ENCODE results near the gene RGS7.
"Not testable (repeated sequence)": the region's sequence is repeated elsewhere in the genome, so short reads cannot be mapped to it uniquely, and the experiment has no call there.

Gene RGS7

DNA sequence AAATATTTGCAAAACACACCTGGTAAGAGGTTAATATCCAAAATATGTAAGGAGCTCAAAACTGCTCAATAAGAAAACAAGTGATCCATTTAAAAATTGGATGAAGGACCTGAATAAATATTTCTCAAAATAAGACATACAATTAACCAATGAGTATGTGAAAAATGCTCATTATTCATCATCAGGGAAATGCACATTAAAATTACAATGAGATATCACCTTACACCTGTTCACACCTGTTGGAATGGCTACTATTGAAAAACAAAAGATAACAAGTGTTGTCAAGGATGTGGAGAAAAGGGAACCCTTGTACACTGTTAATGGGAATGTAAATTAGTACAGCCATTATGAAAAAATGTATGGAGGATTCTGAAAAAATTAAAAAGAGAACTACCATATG is 609.1 kb downstream of the RGS7 start:
- H3K36me3 ChIP-seq (ENCODE audit: control insufficient read depth, insufficient read depth, low read length, severe bottlenecking), result no peaks in the 10 kb centered on the region
- H3K27me3 ChIP-seq (replicated peaks; ENCODE audit: control insufficient read depth, insufficient read depth, low read length), result no peaks in the 10 kb centered on the region
- H3K9me3 ChIP-seq (ENCODE audit: control insufficient read depth, low read length), result no peaks in the 10 kb centered on the region
- H3K9ac ChIP-seq (ENCODE audit: low read length), result no peak overlapping the region
- no peak overlapping the region for H3K4me3 ChIP-seq (ENCODE audit: low read length)
- no peaks in the 10 kb centered on the region for H3K4me1 ChIP-seq (ENCODE audit: control insufficient read depth, insufficient read depth, low read length)
- DNase-seq (ENCODE audit: low read depth), result no peak

DNA sequence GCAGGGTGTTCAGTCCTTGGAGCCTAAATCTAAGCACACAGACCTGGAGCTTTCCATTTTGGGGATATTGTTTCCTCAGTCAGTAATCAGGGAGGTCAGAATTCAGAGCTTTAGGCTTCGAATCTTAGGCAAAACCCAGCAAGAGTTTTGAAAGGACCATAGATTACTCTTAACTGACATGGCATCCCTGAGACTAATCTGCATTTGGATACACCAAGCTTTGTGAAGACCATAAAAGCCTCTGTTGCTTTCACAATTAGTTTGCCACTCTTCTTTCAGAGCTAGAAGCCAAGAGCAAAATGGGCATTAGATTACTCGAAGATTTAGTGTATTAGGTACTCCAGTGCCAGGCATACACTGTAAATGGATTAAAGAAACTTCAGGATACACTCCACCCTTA is 613.3 kb downstream of the RGS7 start:
- Histone ChIP-seq H3K4me3 (ENCODE audit: low read length) (no peak overlapping the region), H3K36me3 (ENCODE audit: control insufficient read depth, insufficient read depth, low read length, severe bottlenecking) (no peaks in the 10 kb centered on the region), H3K9ac (ENCODE audit: low read length) (no peak overlapping the region), H3K27me3 (replicated peaks; ENCODE audit: control insufficient read depth, insufficient read depth, low read length) (no peaks in the 10 kb centered on the region), H3K4me1 (ENCODE audit: control insufficient read depth, insufficient read depth, low read length) (peaks cover 14% of the 10 kb centered on the region), H3K9me3 (ENCODE audit: control insufficient read depth, low read length) (no peaks in the 10 kb centered on the region)
- DNase-seq (ENCODE audit: low read depth), result no peak

DNA sequence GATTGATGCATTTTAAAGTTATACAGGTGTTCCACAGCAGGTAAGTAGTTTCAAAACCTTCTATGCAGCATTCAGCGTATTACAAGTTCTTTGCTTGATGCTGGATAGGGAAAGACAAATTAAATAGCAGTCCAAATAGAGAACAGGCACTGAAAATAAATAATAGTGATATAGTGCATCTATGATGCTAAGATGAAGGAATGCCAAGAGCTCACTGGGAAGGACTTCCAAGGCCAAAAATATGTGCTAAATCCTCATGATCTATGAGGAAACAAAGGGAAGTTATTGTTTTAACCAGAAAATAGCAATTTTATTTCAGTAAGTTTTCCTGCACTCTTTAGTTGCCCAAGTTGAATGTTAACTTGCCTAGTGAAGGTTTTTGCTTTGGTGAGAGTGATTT is 617.3 kb downstream of the RGS7 start:
- peak; percentile 38 for DNase-seq (ENCODE audit: low read depth)
- Histone ChIP-seq H3K4me1 (ENCODE audit: control insufficient read depth, insufficient read depth, low read length) (peaks cover 29% of the 10 kb centered on the region), H3K36me3 (ENCODE audit: control insufficient read depth, insufficient read depth, low read length, severe bottlenecking) (no peaks in the 10 kb centered on the region), H3K9ac (ENCODE audit: low read length) (no peak overlapping the region), H3K27me3 (replicated peaks; ENCODE audit: control insufficient read depth, insufficient read depth, low read length) (no peaks in the 10 kb centered on the region), H3K4me3 (ENCODE audit: low read length) (no peak overlapping the region), H3K9me3 (ENCODE audit: control insufficient read depth, low read length) (no peaks in the 10 kb centered on the region)

DNA sequence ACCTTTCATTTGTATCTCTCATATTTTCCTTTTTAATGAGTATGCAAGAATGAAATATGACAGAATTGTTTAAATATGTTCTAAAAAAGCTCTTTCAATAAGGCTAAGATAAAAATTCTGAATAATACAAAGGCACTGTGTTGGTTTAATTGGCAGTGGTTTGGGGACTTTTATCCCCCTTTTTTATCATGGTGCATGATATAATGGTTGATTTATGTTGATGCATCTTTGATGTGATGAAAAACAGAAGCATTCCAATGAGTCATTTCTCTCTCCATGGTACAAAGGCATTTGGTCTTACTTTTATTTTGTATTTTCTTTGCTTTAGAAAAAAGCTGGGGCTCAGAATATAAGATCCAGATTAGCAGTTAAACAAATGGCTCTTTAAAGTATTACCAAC is 617.9 kb downstream of the RGS7 start:
- DNase-seq (ENCODE audit: low read depth), result peak; percentile 61
- no peak overlapping the region for H3K4me3 ChIP-seq (ENCODE audit: low read length)
- no peaks in the 10 kb centered on the region for H3K36me3 ChIP-seq (ENCODE audit: control insufficient read depth, insufficient read depth, low read length, severe bottlenecking)
- no peaks in the 10 kb centered on the region for H3K9me3 ChIP-seq (ENCODE audit: control insufficient read depth, low read length)
- no peaks in the 10 kb centered on the region for H3K27me3 ChIP-seq (replicated peaks; ENCODE audit: control insufficient read depth, insufficient read depth, low read length)
- H3K4me1 ChIP-seq (ENCODE audit: control insufficient read depth, insufficient read depth, low read length), result peaks cover 29% of the 10 kb centered on the region
- no peak overlapping the region for H3K9ac ChIP-seq (ENCODE audit: low read length)

DNA sequence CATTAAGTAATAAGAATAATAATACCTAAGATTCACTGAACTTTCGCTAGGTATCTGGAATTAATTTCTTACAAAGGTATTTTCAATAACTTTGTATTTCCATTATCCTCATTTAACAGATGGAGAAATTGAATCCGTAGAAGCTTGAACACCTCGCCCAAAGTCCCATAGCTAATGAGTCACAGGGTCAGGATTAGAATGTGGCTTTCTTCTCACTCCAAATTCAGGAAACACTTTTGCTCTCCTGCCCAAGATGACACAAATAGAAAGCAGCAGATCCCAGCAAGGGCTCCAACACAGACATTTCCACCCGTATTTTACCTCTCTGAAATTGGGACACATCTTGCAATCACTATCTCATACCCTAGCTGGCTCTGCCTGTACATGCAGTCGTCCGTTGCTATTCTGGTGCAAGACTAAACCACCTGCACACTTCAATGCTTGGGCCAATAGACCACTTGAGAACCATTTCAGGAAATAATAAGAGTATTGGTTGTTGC is 619.2 kb downstream of the RGS7 start:
- no peaks in the 10 kb centered on the region for H3K27me3 ChIP-seq (replicated peaks; ENCODE audit: control insufficient read depth, insufficient read depth, low read length)
- no peaks in the 10 kb centered on the region for H3K36me3 ChIP-seq (ENCODE audit: control insufficient read depth, insufficient read depth, low read length, severe bottlenecking)
- DNase-seq (ENCODE audit: low read depth), result no peak
- peaks cover 29% of the 10 kb centered on the region for H3K4me1 ChIP-seq (ENCODE audit: control insufficient read depth, insufficient read depth, low read length)
- no peak overlapping the region for H3K4me3 ChIP-seq (ENCODE audit: low read length)
- H3K9me3 ChIP-seq (ENCODE audit: control insufficient read depth, low read length), result no peaks in the 10 kb centered on the region
- no peak overlapping the region for H3K9ac ChIP-seq (ENCODE audit: low read length)

DNA sequence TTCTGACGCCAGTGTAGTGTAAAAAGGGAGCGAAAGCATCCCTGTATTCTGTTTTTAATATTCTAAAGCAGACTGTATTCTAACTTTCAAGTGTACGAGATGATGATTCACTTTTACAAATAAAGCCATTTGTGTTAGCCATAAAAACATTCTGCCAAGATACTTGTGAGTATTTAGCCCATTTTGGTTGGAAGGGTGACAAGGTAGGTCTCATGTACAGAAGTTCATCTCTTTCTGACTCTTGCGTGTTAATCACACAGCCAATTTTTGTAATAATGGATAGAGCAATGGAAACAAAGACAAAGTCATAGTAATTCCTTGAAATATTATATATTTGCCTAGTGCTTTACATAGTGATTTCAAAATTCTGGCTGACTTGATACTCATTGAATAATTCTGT is 619.7 kb downstream of the RGS7 start:
- Histone ChIP-seq H3K36me3 (ENCODE audit: control insufficient read depth, insufficient read depth, low read length, severe bottlenecking) (no peaks in the 10 kb centered on the region), H3K4me3 (ENCODE audit: low read length) (no peak overlapping the region), H3K27me3 (replicated peaks; ENCODE audit: control insufficient read depth, insufficient read depth, low read length) (no peaks in the 10 kb centered on the region), H3K9me3 (ENCODE audit: control insufficient read depth, low read length) (no peaks in the 10 kb centered on the region), H3K4me1 (ENCODE audit: control insufficient read depth, insufficient read depth, low read length) (peaks cover 29% of the 10 kb centered on the region), H3K9ac (ENCODE audit: low read length) (no peak overlapping the region)
- peak; percentile 15 for DNase-seq (ENCODE audit: low read depth)

DNA sequence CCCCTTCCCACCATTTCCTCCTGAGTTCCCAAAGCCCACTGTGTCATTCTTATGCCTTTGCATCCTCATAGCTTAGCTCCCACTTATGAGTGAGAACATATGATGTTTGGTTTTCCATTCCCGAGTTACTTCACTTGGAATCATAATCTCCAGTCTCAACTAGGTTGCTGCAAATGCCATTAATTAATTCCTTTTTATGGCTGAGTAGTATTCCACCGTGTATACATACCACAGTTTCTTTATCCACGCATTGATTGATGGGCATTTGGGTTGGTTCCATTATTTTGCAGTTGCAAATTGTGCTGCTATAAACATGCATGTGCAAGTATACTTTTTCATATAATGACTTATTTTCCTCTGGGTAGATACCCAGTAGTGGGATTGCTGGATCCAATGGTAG is 622.3 kb downstream of the RGS7 start:
- not testable (repeated sequence) for H3K4me3 ChIP-seq (ENCODE audit: low read length); H3K9ac ChIP-seq (ENCODE audit: low read length); H3K36me3 ChIP-seq (ENCODE audit: control insufficient read depth, insufficient read depth, low read length, severe bottlenecking); DNase-seq (ENCODE audit: low read depth); H3K27me3 ChIP-seq (replicated peaks; ENCODE audit: control insufficient read depth, insufficient read depth, low read length); H3K9me3 ChIP-seq (ENCODE audit: control insufficient read depth, low read length)
- peaks cover 24% of the 10 kb centered on the region for H3K4me1 ChIP-seq (ENCODE audit: control insufficient read depth, insufficient read depth, low read length)

DNA sequence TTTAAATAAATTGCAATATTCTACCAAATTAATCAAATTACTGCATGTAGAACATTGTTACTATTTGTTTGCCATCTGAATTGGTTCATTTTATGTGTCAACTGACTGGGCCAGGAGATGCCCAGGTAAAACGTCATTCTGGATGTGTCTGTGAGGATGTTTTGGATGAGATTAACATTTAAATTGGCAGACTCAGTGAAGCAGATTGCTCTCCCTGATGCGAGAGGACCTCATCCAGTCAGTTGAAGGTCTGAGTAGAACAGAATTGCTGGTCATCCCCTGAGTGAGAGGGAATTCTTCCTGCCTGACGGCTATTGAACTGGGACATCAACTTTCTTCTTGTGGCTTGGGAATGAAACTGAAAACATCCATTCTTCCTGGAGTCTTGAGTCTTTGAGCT is 623.0 kb downstream of the RGS7 start:
- Histone ChIP-seq H3K9ac (ENCODE audit: low read length) (no peak overlapping the region), H3K27me3 (replicated peaks; ENCODE audit: control insufficient read depth, insufficient read depth, low read length) (no peaks in the 10 kb centered on the region), H3K9me3 (ENCODE audit: control insufficient read depth, low read length) (no peaks in the 10 kb centered on the region), H3K4me3 (ENCODE audit: low read length) (no peak overlapping the region), H3K36me3 (ENCODE audit: control insufficient read depth, insufficient read depth, low read length, severe bottlenecking) (no peaks in the 10 kb centered on the region), H3K4me1 (ENCODE audit: control insufficient read depth, insufficient read depth, low read length) (peaks cover 18% of the 10 kb centered on the region)
- DNase-seq (ENCODE audit: low read depth), result no peak

DNA sequence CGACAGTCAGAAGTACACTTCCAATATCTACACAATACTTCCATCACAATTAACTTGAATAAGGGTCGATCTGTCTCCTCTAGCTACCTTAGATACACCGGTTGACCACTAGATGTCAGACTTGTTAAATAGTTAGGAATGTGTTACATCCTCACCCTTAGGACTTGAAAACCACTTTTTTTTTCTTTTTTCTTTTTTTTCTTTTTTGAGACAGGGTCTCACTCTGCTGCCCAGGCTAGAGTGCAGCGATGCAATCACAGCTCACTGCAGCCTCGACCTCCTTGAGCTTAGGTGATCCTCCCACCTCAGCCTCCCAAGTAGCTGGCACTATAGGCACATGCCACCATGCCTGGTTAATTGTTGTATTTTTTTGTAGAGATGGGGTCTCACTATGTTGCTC is 624.6 kb downstream of the RGS7 start:
- H3K36me3 ChIP-seq (ENCODE audit: control insufficient read depth, insufficient read depth, low read length, severe bottlenecking), result no peaks in the 10 kb centered on the region
- no peaks in the 10 kb centered on the region for H3K9me3 ChIP-seq (ENCODE audit: control insufficient read depth, low read length)
- H3K4me3 ChIP-seq (ENCODE audit: low read length), result no peak overlapping the region
- no peaks in the 10 kb centered on the region for H3K27me3 ChIP-seq (replicated peaks; ENCODE audit: control insufficient read depth, insufficient read depth, low read length)
- peak; percentile 90 for DNase-seq (ENCODE audit: low read depth)
- H3K9ac ChIP-seq (ENCODE audit: low read length), result no peak overlapping the region
- peaks cover 6% of the 10 kb centered on the region for H3K4me1 ChIP-seq (ENCODE audit: control insufficient read depth, insufficient read depth, low read length)
